ENCODE data around the gene TRMU. TPM values are rescaled to one million over a fixed set of nuclear protein-coding genes. Genes with fewer than 3 reads are reported as not detected.
"Not testable (repeated sequence)": the region's sequence is repeated elsewhere in the genome, so short reads cannot be mapped to it uniquely, and the experiment has no call there.

The TRMU gene
- polyA plus RNA-seq, 4 donors, result 30.3 to 64.4 (median 53.3) TPM

DNA sequence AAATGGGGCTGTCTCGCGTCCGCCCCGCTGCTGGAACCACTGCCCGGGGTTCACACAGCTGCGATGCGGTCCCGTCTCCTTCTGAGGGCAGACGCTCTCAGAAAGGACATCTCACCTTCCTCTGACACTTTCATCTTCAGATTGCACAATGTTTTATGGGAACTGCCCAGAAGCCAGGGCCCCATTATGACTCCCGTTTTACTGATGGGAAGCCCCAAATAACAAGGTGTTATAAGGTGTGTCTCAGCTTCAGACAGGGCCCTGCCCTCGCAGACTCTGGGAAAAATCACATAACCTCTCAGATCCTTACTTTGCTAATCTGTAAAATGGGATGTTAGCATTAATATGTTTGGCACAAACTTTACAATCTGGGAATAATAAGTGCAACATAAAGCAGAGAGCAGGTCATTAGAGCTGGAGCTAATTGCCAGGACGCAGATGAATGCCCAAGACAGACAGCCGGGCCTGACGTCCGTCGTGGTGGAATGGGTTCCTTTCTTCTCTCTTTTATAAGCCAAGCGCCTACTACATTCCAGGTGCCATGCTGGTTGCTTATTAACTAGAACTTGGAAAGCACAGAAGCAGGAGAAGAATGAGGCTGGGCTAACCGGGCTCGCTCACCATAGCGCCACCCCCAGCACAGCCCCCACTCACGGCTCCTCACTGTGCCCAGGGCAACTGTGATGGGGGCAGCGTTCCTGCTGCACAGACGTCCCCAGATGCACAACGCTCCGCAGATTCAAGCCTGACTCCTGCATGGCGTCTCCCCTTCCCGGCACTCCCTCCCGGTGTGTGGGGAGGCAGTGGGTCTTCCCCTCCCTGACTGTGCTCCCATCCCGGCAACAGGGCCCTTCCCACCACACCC lies 43.8 kb downstream of the TRMU start:
- DNase-seq (ENCODE audit: low read depth in 4 of 4, low spot score in 3 of 4), result peak in 1 of 4 donors; percentile 52

DNA sequence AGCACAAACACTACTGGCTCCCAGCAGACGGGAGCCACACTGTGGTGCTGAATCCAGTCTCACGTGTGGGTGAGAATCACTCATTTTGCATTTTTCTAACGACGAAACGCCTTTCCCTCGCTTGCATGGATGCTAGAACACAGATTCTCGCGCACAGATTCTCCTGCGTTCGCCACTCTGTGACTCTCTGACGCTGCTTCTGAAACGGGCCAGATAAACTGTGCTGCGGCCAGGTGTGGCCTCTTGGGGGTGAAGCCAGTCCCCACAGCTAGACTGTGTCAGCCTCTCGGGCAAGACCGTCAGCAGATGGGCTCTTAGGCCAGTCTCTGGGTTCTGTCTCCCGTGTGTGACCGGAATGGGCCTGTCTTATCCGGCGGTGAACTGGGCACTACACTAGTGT lies 44.6 kb downstream of the TRMU start:
- DNase-seq (ENCODE audit: low read depth in 4 of 4, low spot score in 3 of 4), result no peak

- DNase-seq (ENCODE audit: low read depth in 4 of 4, low spot score in 3 of 4), result no peak
These were observed 45.1 kb downstream of the TRMU start for GRCh38 chr22:46380581-46380980.

DNA sequence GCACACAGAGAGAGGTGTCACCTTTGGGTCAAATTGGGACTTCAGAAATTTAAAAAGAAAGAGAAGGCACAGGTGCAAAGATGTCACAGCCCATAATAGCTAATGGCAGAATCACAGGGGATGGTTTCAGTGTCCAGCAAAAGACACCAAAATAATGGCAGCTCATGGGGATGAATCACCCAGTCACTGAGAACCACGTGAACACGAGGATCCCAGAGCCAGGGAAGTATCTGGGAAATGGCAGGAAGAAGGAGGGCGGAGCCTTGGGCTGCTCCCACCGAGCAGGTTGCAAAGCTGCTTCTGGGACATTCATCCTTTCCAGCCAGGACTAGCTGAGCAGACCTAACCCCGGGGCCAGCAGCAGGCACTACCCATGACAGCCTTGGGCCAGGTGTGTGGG lies 45.6 kb downstream of the TRMU start:
- no peak for DNase-seq (ENCODE audit: low read depth in 4 of 4, low spot score in 3 of 4)

DNA sequence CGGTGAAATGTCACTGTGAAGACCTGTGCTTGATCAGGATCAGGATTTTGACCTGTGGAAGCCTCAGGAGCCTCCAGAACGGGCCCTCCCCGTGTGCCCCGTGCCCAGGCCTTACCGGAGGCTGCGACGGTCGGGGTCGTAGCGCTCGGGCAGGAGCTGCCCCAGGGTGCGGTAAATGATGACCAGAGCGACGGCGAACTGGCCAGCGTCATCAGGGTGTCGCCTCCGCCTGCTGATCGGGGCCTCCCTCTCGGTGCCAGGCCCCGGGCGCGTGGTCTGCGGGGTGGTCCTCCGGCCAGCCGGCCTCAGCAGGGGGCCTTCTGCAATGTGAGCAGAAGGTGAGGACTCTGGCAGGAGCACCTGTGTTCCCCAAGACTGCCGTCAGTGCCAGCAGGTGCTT lies 46.2 kb downstream of the TRMU start:
- no peak for DNase-seq (ENCODE audit: low read depth in 4 of 4, low spot score in 3 of 4)

- DNase-seq (ENCODE audit: low read depth in 4 of 4, low spot score in 3 of 4), result no peak
These were observed 47.0 kb downstream of the TRMU start for GRCh38 chr22:46382524-46382923.

- no peak for DNase-seq (ENCODE audit: low read depth in 4 of 4, low spot score in 3 of 4)
These were observed 50.8 kb downstream of the TRMU start for GRCh38 chr22:46386312-46386711.

DNA sequence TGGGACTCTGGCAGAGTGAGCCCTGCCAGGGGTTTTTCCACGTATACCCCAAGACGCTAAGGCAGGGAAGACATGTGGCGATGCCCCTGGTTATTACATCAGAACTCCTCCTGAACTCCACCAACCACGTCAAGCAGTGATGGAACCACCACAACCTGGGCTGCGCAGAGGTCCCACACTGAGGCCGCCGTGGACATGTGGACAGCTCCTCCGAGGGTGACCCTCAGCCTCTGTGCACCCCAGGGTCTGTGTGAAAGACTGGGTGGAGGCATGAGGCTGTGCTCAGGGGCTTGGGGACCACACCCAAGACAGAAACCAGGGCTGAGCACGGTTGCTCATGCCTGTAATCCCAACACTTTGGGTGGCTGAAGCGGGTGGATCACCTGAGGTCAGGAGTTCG lies 52.2 kb downstream of the TRMU start:
- no peak for DNase-seq (ENCODE audit: low read depth in 4 of 4, low spot score in 3 of 4)

DNA sequence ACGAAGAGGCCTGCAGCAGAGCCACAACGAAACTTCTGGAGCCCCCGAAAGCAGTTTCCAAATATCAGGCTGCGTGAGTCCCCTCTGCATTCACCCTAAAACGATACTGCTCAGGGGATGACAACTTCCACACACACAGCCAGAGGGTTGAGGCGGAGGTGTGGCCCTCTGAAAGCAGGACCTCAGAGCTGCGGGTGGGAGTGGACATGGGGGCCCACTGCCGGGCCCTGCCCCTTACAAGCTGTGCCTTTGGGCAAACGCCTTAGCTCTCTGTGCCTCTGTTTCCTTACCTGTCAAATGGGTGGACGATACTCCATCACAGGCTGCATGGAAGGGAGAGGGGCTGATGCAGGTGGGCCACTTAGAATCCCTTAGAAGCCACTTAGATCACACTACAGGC lies 53.1 kb downstream of the TRMU start:
- DNase-seq (ENCODE audit: low read depth in 4 of 4, low spot score in 3 of 4), result no peak

GRCh38 chr22:46389081-46389480 lies 53.6 kb downstream of the TRMU start:
- DNase-seq (ENCODE audit: low read depth in 4 of 4, low spot score in 3 of 4), result no peak

DNA sequence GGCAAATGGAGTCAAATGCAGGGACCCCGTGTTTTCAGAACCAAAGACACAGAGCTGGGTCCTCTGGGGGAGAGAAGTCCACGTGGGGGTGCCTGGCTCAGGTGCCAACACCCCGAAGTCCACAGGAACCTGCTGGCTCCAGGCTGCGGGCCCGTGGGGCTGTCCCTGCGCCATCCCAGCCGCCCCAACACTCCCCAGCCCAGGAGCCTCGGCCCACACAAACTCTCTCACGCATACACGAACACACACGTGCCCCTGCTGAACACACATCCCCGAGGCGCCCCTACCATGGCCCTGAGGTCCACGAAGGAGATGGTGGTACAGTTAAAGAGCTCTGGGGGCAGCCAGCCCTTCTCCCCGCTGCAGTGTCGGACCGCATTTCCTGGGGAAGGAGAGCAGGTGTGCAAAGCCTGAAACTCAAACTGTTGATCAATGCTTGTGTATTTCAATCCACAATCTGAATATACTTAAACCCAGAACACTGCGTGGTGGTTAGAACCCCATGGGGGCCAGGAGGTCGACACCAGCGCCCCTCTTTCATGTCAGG lies 54.7 kb downstream of the TRMU start:
- DNase-seq (ENCODE audit: low read depth in 4 of 4, low spot score in 3 of 4), result no peak

DNA sequence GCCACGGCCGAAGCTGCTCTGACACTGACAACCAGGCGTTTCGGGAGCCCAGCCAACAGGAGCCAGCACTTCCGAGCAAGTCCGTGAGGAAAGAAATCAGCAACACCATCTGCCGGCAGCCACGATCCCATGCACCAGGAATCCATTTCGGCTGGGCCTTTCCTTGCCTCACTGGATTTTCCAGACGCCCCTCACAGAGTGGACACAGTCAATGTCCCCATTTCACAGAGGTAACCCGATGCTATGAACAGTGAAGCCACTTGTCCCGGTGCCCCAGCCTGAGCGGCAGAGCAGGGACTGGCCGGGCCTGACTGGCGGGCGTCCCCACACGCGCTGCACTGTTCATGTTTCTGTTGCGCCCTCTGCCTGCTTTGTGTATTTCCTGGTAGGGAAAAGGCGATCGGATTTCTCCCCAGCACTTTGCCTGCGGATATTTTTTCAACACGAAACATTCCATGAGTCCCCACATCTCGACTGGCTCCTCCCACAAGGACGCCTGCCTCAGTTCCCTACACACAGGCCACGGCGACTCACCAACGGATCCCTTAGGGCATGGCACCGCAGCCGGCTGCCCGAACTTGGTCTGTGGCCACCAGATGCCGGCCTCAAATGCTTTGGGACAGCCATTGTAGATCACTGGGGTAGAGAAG lies 55.3 kb downstream of the TRMU start:
- peak in 1 of 4 donors; percentile 48 for DNase-seq (ENCODE audit: low read depth in 4 of 4, low spot score in 3 of 4)

DNA sequence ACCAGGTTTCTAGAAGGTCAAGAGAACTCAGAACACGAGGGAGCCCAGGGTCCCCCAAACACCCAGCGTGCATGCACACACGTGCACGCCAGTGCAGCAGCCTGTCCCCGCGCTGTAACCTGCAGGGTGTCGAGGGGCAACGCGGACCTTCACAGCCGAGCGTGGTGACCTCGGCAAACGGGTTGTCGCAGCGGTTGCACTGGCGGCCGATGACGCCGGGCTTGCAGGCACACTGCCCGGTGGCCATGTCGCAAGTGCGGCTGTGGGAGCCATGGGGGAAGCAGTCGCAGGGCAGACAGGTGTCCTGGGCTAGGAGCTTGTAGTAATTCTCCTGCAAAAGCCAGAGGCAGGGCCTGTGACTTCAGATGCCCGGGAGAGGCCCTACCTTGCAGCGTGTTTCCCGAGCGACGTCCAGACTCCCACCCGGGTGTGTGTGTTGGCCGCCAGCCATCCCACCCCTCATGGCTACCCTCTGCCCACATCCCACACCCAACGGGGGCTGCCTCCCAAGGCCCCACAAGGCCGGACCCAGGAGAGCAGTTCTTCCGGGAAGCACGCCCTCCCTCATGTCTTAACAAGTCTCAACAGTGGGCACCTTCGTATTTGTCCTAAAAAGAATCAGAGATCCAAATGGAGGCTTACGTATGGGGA lies 56.1 kb downstream of the TRMU start:
- DNase-seq (ENCODE audit: low read depth in 4 of 4, low spot score in 3 of 4), result no peak

DNA sequence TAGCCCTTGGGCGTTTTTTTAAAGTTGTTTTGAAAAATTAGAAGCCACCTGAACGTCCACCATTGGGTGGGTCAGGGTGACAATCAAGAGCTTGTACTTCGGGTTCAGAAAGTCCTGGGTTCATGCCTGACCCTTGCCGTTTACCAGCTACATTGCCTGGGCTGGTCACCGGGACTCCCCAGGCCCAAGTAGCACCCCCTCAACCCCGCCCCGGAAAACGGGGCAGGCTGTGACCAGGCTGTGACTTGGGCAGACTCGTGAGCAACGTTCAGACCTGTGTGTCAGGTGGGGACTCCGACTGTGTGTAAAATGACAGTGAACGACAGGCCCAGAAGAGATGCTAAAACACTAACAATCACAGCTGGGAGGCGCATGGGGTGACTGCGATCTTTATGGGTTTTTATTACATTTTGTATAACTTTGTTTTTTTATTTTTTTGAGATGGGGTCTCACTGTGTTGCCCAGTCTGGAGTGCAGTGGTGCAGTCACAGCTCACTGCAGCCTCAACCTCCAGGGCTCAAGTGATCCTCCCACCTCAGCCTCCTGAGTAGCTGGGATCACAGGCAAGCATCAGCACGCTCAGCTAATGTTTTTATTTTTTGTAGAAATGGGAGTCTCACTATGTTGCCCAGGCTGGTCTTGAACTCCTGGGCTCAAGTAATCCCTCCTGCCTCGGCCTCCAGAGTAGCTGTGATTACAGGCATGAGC lies 56.8 kb downstream of the TRMU start:
- no peak for DNase-seq (ENCODE audit: low read depth in 4 of 4, low spot score in 3 of 4)

- DNase-seq (ENCODE audit: low read depth in 4 of 4, low spot score in 3 of 4), result no peak
These were observed 58.4 kb downstream of the TRMU start for GRCh38 chr22:46393873-46394272.

- no peak for DNase-seq (ENCODE audit: low read depth in 4 of 4, low spot score in 3 of 4)
These were observed 59.1 kb downstream of the TRMU start for GRCh38 chr22:46394622-46395021.

- no peak for DNase-seq (ENCODE audit: low read depth in 4 of 4, low spot score in 3 of 4)
These were observed 59.6 kb downstream of the TRMU start for GRCh38 chr22:46395145-46395544.

GRCh38 chr22:46397049-46397448 lies 61.5 kb downstream of the TRMU start:
- not testable (repeated sequence) for DNase-seq (ENCODE audit: low read depth in 4 of 4, low spot score in 3 of 4)

DNA sequence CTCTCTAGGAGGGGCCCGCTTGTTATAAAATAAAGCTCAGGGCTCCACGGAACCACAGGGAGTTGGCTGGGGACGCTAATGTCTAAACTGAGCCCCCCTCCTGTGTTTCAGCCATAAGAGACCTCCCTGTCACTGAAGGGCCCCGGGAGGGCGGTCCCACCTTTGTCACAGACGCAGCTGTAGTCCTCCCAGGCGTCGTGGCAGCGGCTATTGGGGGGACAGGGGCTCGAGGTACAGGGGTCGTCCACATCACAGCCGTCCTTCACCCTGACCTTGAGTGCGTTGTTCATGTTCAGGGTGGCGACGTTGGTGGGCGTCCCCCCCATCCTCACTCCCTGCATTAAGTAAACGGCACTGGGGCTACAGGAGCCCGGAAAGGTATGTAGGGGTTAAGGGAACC lies 62.0 kb downstream of the TRMU start:
- no peak for DNase-seq (ENCODE audit: low read depth in 4 of 4, low spot score in 3 of 4)

DNA sequence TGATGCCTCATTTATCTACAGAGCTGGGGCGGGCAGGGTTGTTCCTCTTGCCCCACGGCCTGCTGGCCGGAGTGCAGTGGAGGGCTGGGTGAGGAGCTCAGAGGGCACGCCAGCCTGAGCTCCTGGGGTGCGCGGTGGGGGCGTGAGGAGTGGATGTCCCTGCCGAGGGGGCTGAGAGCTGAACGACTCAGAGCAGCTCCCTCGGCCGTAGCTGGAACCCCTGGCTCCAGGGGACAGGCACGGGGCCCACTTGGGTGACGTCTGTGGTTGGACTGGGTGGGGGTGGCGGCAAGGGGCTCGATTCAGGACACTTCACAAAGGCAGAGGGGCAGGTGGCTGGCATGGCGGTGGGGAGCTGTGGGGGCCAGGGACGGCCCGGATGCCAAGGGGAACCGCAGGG lies 62.4 kb downstream of the TRMU start:
- DNase-seq (ENCODE audit: low read depth in 4 of 4, low spot score in 3 of 4), result no peak
